K562 (cell line): ENCODE measurements around the gene SORCS2.

ENCODE experiments used
- MEF2A ChIP-seq: IDR thresholded peaks from 2 replicates; pipeline ENCODE4 v1.6.1; 2011; ENCODE audit warnings: low read depth, mild to moderate bottlenecking, low read length, moderate library complexity; ENCODE audit not compliant: control insufficient read depth
- TCF7 ChIP-seq: sonication (generic); IDR thresholded peaks from 2 replicates; pipeline ENCODE4 v1.6.1; 2016; ENCODE audit warnings: antibody characterized with exemption, borderline replicate concordance
- TCFL5 ChIP-seq: fragments of 250-450 bp; sonication (Bioruptor Pico); conservative IDR thresholded peaks from 2 replicates; pipeline ENCODE4 v1.6.1; 2021; ENCODE audit warnings: mild to moderate bottlenecking, moderate library complexity, matching md5 sums
- ZBTB34 ChIP-seq: fragments of 250-450 bp; sonication (Bioruptor Pico); IDR thresholded peaks from 2 replicates; pipeline ENCODE4 v1.8.0; 2021; ENCODE audit warnings: mild to moderate bottlenecking, moderate library complexity
- ZNF274 ChIP-seq: IDR thresholded peaks from 2 replicates; pipeline ENCODE4 v1.6.1; 2011; ENCODE audit warnings: low read depth, mild to moderate bottlenecking, low read length, moderate library complexity, borderline replicate concordance
- TF ChIP-seq, protein P1 (sequence below), 3 experiments: IDR thresholded peaks in 2 of 3; conservative IDR thresholded peaks in 1 of 3; 2 replicates each; pipeline ENCODE4 v1.5.1; 2011 to 2012; ENCODE audit warnings: low read length in 3 of 3, mild to moderate bottlenecking in 3 of 3, control low read depth in 2 of 3, improper control_type of control experiment in 1 of 3, inconsistent platforms in 1 of 3, low read depth in 1 of 3, mixed read lengths in 1 of 3, moderate library complexity in 1 of 3; ENCODE audit not compliant: insufficient read depth in 2 of 3

DNA sequence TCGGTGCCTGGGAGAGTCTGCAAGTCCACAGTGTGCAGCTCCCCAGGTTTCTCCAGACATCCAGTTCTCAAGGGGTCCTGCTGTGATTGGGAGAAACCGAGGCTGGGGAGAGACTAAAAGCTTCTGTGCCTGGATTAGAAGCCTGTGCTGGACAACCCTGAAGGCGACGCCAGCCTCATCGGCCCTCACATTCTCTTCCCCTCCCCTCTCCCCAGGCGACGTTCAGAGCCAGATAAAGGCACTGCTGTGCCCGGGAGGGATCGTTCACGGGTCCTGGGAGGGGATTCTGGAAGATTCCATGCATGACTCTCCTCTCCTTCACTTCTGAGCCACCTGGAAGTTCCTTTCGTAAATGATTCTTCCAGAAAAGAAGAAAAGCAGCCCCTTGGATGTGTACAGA, 114.6 kb downstream of the SORCS2 start:
- TF ChIP-seq TCFL5 = no peak
- TF ChIP-seq TCF7 = no peak
- no peak for TF ChIP-seq ZNF274
- TF ChIP-seq ZBTB34 (CRISPR knock-in tag) = no peak
- no peak for TF ChIP-seq MEF2A
- TF ChIP-seq, protein P1, sequence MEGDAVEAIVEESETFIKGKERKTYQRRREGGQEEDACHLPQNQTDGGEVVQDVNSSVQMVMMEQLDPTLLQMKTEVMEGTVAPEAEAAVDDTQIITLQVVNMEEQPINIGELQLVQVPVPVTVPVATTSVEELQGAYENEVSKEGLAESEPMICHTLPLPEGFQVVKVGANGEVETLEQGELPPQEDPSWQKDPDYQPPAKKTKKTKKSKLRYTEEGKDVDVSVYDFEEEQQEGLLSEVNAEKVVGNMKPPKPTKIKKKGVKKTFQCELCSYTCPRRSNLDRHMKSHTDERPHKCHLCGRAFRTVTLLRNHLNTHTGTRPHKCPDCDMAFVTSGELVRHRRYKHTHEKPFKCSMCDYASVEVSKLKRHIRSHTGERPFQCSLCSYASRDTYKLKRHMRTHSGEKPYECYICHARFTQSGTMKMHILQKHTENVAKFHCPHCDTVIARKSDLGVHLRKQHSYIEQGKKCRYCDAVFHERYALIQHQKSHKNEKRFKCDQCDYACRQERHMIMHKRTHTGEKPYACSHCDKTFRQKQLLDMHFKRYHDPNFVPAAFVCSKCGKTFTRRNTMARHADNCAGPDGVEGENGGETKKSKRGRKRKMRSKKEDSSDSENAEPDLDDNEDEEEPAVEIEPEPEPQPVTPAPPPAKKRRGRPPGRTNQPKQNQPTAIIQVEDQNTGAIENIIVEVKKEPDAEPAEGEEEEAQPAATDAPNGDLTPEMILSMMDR (IDR thresholded peaks at IDR 0.05 in 2 of 3, conservative IDR thresholded peaks at IDR 0.05 in 1 of 3; ENCODE audit: insufficient read depth in 2 of 3, low read depth in 1 of 3, low read length in 3 of 3) = no peak
